HEK293 (cell line): ENCODE measurements around the gene DACH2.

Experiments
- CTCF ChIA-PET: fragments of 350-600 bp; formaldehyde crosslinking; extraction: SDS; loops from one replicate; lab custom pipeline; 2021; ENCODE audit warnings: antibody characterized with exemption; lab: Yijun Ruan, JAX
- POLR2A ChIA-PET: fragments of 300-600 bp; formaldehyde crosslinking; extraction: SDS; loops from one replicate; lab custom pipeline; 2020; ENCODE audit warnings: antibody characterized with exemption, inconsistent platforms; lab: Yijun Ruan, JAX
- H3K27ac ChIP-seq: fragments of 200-500 bp; sonication (Bioruptor generic); 2 replicates; pipeline ENCODE4 v1.5.1; 2014; ENCODE audit warnings: low read depth, low read length, control low read depth, inconsistent platforms; ENCODE audit errors: extremely low read depth
- H3K36me3 ChIP-seq, 2 experiments: fragments of 200-500 bp in 1 of 2; sonication (Bioruptor generic) in 1 of 2; 1 replicate in 1 of 2; 2 replicates in 1 of 2; pipeline ENCODE4 v1.5.1; 2014 to 2017; ENCODE audit warnings: inconsistent platforms in 2 of 2, low read length in 2 of 2; ENCODE audit not compliant: control insufficient read depth in 2 of 2, insufficient read depth in 1 of 2
- H3K4me1 ChIP-seq: fragments of 200-500 bp; sonication (Bioruptor generic); 2 replicates; pipeline ENCODE4 v1.5.1; 2014; ENCODE audit warnings: mild to moderate bottlenecking, low read length, inconsistent platforms; ENCODE audit not compliant: control insufficient read depth, insufficient read depth
- H3K4me3 ChIP-seq: 2 replicates; pipeline ENCODE4 v1.5.1; 2011; ENCODE audit warnings: low read depth, mild to moderate bottlenecking, control low read depth, low read length, moderate library complexity
- H3K9me3 ChIP-seq: fragments of 200-500 bp; sonication (Bioruptor generic); 2 replicates; pipeline ENCODE4 v1.5.1; 2014; ENCODE audit warnings: low read depth, low read length, inconsistent platforms; ENCODE audit not compliant: control insufficient read depth, insufficient read depth
- BCL11B ChIP-seq: fragments of 450-650 bp; formaldehyde crosslinking; IDR thresholded peaks from 2 replicates; pipeline ENCODE4 v1.5.1; 2016; ENCODE audit warnings: low read depth, missing biosample characterization, missing genetic modification characterization
- GLIS1 ChIP-seq: fragments of 450-650 bp; formaldehyde crosslinking; IDR thresholded peaks from 2 replicates; pipeline ENCODE4 v1.5.1; 2016; ENCODE audit warnings: missing biosample characterization, missing genetic modification characterization
- KLF9 ChIP-seq: fragments of 450-650 bp; formaldehyde crosslinking; IDR thresholded peaks from 2 replicates; pipeline ENCODE4 v1.5.1; 2016; ENCODE audit warnings: missing biosample characterization, missing genetic modification characterization, low read depth
- MZF1 ChIP-seq: fragments of 450-650 bp; formaldehyde crosslinking; IDR thresholded peaks from 2 replicates; pipeline ENCODE4 v1.5.1; 2017; ENCODE audit warnings: missing biosample characterization, missing genetic modification characterization, borderline replicate concordance
- PBX3 ChIP-seq: sonication (generic); formaldehyde crosslinking; IDR thresholded peaks from 2 replicates; pipeline ENCODE4 v1.8.1; 2022; ENCODE audit warnings: mild to moderate bottlenecking, moderate library complexity, missing genetic modification reagents
- SP2 ChIP-seq: fragments of 450-650 bp; formaldehyde crosslinking; IDR thresholded peaks from 2 replicates; pipeline ENCODE4 v1.5.1; 2016; ENCODE audit warnings: missing biosample characterization, missing genetic modification characterization
- TCF7L2 ChIP-seq: IDR thresholded peaks from 2 replicates; pipeline ENCODE4 v1.6.1; 2011; ENCODE audit warnings: low read depth, mild to moderate bottlenecking, inconsistent platforms, low read length, moderate library complexity, borderline replicate concordance
- ZBTB48 ChIP-seq: fragments of 450-650 bp; formaldehyde crosslinking; IDR thresholded peaks from 2 replicates; pipeline ENCODE4 v1.5.1; 2016; ENCODE audit warnings: missing biosample characterization, missing genetic modification characterization
- ZNF10 ChIP-seq: fragments of 450-650 bp; formaldehyde crosslinking; IDR thresholded peaks from 2 replicates; pipeline ENCODE4 v1.5.1; 2017; ENCODE audit warnings: missing biosample characterization, missing genetic modification characterization
- ZNF114 ChIP-seq: fragments of 450-650 bp; formaldehyde crosslinking; IDR thresholded peaks from 2 replicates; pipeline ENCODE4 v1.5.0; 2017; ENCODE audit warnings: missing biosample characterization, missing genetic modification characterization
- ZNF157 ChIP-seq: fragments of 450-650 bp; formaldehyde crosslinking; IDR thresholded peaks from 2 replicates; pipeline ENCODE4 v1.5.1; 2016; ENCODE audit warnings: missing biosample characterization, missing genetic modification characterization
- ZNF184 ChIP-seq: fragments of 450-650 bp; IDR thresholded peaks from 2 replicates; pipeline ENCODE4 v1.5.1; 2018; ENCODE audit warnings: missing biosample characterization, mild to moderate bottlenecking, missing genetic modification characterization
- ZNF24 ChIP-seq: fragments of 450-650 bp; formaldehyde crosslinking; IDR thresholded peaks from 2 replicates; pipeline ENCODE4 v1.5.1; 2016; ENCODE audit warnings: missing biosample characterization, missing genetic modification characterization
- ZNF248 ChIP-seq: fragments of 450-650 bp; formaldehyde crosslinking; IDR thresholded peaks from 2 replicates; pipeline ENCODE4 v1.5.1; 2017; ENCODE audit warnings: missing biosample characterization, missing genetic modification characterization
- ZNF266 ChIP-seq: fragments of 450-650 bp; formaldehyde crosslinking; IDR thresholded peaks from 2 replicates; pipeline ENCODE4 v1.5.1; 2016; ENCODE audit warnings: missing biosample characterization, missing genetic modification characterization, low read depth
- ZNF510 ChIP-seq: fragments of 450-650 bp; formaldehyde crosslinking; IDR thresholded peaks from 2 replicates; pipeline ENCODE4 v1.5.1; 2018; ENCODE audit warnings: mild to moderate bottlenecking, missing genetic modification characterization, missing biosample characterization; ENCODE audit not compliant: insufficient replicate concordance
- ZNF580 ChIP-seq: fragments of 450-650 bp; formaldehyde crosslinking; IDR thresholded peaks from 2 replicates; pipeline ENCODE4 v1.5.1; 2016; ENCODE audit warnings: missing biosample characterization, missing genetic modification characterization
- ZNF600 ChIP-seq: fragments of 450-650 bp; formaldehyde crosslinking; IDR thresholded peaks from 2 replicates; pipeline ENCODE4 v1.5.1; 2016; ENCODE audit warnings: missing biosample characterization, missing genetic modification characterization
- ZNF629 ChIP-seq: fragments of 450-650 bp; formaldehyde crosslinking; IDR thresholded peaks from 2 replicates; pipeline ENCODE4 v1.5.1; 2017; ENCODE audit warnings: missing biosample characterization, missing genetic modification characterization
- ZNF830 ChIP-seq: fragments of 450-650 bp; IDR thresholded peaks from 2 replicates; pipeline ENCODE4 v1.5.0; 2018; ENCODE audit warnings: missing biosample characterization, missing genetic modification characterization, low read depth, mild to moderate bottlenecking, moderate library complexity
- TF ChIP-seq, protein P1 (sequence below): fragments of 450-650 bp; formaldehyde crosslinking; IDR thresholded peaks from 2 replicates; pipeline ENCODE4 v1.5.1; 2016; ENCODE audit warnings: missing biosample characterization, missing genetic modification characterization, borderline replicate concordance

DACH2 gene

GRCh38 chrX:86349115-86349514 is 200.9 kb downstream of the DACH2 start (continued):
- TF ChIP-seq, protein P1, sequence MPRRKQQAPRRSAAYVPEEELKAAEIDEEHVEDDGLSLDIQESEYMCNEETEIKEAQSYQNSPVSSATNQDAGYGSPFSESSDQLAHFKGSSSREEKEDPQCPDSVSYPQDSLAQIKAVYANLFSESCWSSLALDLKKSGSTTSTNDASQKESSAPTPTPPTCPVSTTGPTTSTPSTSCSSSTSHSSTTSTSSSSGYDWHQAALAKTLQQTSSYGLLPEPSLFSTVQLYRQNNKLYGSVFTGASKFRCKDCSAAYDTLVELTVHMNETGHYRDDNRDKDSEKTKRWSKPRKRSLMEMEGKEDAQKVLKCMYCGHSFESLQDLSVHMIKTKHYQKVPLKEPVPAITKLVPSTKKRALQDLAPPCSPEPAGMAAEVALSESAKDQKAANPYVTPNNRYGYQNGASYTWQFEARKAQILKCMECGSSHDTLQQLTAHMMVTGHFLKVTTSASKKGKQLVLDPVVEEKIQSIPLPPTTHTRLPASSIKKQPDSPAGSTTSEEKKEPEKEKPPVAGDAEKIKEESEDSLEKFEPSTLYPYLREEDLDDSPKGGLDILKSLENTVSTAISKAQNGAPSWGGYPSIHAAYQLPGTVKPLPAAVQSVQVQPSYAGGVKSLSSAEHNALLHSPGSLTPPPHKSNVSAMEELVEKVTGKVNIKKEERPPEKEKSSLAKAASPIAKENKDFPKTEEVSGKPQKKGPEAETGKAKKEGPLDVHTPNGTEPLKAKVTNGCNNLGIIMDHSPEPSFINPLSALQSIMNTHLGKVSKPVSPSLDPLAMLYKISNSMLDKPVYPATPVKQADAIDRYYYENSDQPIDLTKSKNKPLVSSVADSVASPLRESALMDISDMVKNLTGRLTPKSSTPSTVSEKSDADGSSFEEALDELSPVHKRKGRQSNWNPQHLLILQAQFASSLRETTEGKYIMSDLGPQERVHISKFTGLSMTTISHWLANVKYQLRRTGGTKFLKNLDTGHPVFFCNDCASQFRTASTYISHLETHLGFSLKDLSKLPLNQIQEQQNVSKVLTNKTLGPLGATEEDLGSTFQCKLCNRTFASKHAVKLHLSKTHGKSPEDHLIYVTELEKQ (tag by site-specific recombination): no peak
- no peak for TF ChIP-seq ZNF24 (tag by site-specific recombination)
- TF ChIP-seq BCL11B (tag by site-specific recombination): no peak
- no peak for TF ChIP-seq ZNF184
- TF ChIP-seq ZBTB48 (tag by site-specific recombination): no peak
- no peak for TF ChIP-seq ZNF157 (tag by site-specific recombination)
- TF ChIP-seq ZNF629 (tag by site-specific recombination): no peak
- no peak for TF ChIP-seq TCF7L2
- TF ChIP-seq ZNF600 (tag by site-specific recombination): no peak
- no peak for TF ChIP-seq ZNF580 (tag by site-specific recombination)
- no peak for TF ChIP-seq KLF9 (tag by site-specific recombination)

DNA sequence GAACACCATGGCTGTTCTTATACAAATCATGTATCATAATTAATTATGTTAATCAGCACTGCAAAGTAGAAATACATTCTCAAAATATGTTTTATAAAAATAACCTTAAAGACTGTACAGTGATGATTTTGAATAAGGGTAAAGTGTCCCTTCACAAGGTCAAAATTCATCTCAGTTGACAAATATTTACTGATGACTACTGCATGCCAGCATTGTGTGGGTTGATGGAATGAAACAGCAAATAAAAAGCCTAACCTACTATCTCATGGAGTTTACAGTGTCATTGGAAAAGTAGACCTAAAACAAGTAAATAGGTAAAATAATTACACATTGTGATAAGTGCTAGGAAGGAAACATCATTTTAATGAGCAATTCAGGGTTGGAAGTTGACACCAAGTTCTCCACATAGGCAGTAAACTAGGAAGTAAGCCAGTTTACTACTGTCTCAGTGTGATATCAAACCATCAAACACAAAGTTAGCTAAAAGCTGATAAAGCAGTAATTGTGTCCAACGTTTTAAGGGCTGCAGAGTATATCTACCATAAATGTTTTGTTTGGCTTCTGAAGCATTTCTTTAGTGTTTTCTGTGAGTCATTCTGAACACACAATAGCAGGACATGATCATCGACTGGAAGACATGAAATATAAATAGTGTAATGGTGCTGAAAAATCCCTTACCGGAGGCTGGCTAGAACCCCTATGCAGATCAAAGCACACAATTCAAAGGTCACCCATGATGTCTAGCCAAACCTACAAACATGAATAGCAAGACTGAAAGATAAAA is 221.8 kb downstream of the DACH2 start:
- no peak overlapping the region for H3K27ac ChIP-seq
- no peaks in the 10 kb centered on the region for H3K36me3 ChIP-seq
- TF ChIP-seq ZNF510 (tag by site-specific recombination) (no peak), ZNF830 (tag by site-specific recombination) (no peak), ZNF114 (tag by site-specific recombination) (no peak), GLIS1 (tag by site-specific recombination) (no peak)
- H3K4me3 ChIP-seq: no peak overlapping the region
- ChIA-PET POLR2A (no interaction called here), CTCF (interaction anchor here (0.6 kb wide), 1 partner anchor 492 kb away, joined by 5 read pairs; no protein-coding TSS in a partner anchor)
- H3K4me1 ChIP-seq: no peaks in the 10 kb centered on the region
- no peaks in the 10 kb centered on the region; the same call in 1 of the 2 replicates for H3K9me3 ChIP-seq

DNA sequence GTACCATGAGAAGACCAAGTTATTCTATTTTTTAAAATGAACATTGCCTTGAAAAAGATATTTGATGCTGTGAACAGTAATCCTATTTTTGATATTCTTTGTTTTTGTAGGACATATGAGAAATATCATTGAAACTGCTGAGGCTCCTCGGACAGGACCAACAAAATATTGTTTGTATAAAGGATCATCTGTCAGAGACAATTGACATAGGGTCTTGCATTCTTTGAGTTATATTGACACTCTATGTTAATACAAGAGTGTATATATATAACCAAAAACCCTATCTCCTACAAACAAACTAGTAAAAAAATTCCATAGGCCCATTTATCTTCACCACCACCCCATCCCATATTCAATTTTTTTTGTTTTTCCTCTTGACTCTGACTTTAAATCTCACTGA is 222.7 kb downstream of the DACH2 start:
- H3K36me3 ChIP-seq: no peaks in the 10 kb centered on the region
- no peak overlapping the region for H3K27ac ChIP-seq
- H3K4me3 ChIP-seq: no peak overlapping the region
- H3K9me3 ChIP-seq: no peaks in the 10 kb centered on the region; the same call in 1 of the 2 replicates
- no peak for TF ChIP-seq ZNF266
- TF ChIP-seq MZF1: no peak
- no peak for TF ChIP-seq ZNF10
- TF ChIP-seq GLIS1 (tag by site-specific recombination): no peak
- TF ChIP-seq ZNF248 (tag by site-specific recombination): no peak
- no peak for TF ChIP-seq PBX3 (CRISPR knock-in tag)
- TF ChIP-seq SP2: no peak
- TF ChIP-seq KLF9 (tag by site-specific recombination): no peak
- H3K4me1 ChIP-seq: no peaks in the 10 kb centered on the region
- POLR2A ChIA-PET: no interaction called here
- CTCF ChIA-PET: no interaction called here
